ENCODE results near the gene IFT81. TPM values are rescaled to one million over a fixed set of nuclear protein-coding genes. Genes with fewer than 3 reads are reported as not detected.

The IFT81 gene
- total and polyA plus RNA-seq, 3 donors from 2014 or later, result 20.1 to 43.4 (median 26.7) TPM

GRCh38 chr12:110198386-110198785 is 74.2 kb downstream of the IFT81 start:
- H3K27ac ChIP-seq, result no peak overlapping the region
- no peaks in the 10 kb centered on the region for H3K9me3 ChIP-seq
- no peaks in the 10 kb centered on the region for H3K4me1 ChIP-seq
- H3K36me3 ChIP-seq (ENCODE audit: low read depth, missing control alignments), result no peaks in the 10 kb centered on the region
- no peak for DNase-seq
- intact Hi-C loops (cut with DNase I; ENCODE audit: low total_unique reads), result no loop called here
- H3K27me3 ChIP-seq, result no peaks in the 10 kb centered on the region
- TF ChIP-seq POLR2A (IDR thresholded peaks at IDR 0.05), result no peak
- TF ChIP-seq, protein P1, sequence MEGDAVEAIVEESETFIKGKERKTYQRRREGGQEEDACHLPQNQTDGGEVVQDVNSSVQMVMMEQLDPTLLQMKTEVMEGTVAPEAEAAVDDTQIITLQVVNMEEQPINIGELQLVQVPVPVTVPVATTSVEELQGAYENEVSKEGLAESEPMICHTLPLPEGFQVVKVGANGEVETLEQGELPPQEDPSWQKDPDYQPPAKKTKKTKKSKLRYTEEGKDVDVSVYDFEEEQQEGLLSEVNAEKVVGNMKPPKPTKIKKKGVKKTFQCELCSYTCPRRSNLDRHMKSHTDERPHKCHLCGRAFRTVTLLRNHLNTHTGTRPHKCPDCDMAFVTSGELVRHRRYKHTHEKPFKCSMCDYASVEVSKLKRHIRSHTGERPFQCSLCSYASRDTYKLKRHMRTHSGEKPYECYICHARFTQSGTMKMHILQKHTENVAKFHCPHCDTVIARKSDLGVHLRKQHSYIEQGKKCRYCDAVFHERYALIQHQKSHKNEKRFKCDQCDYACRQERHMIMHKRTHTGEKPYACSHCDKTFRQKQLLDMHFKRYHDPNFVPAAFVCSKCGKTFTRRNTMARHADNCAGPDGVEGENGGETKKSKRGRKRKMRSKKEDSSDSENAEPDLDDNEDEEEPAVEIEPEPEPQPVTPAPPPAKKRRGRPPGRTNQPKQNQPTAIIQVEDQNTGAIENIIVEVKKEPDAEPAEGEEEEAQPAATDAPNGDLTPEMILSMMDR (IDR thresholded peaks at IDR 0.05), result no peak
- WGBS, 2 donors, result 90 to 93% methylated on average over 1 of the region's 1 CpG
- H3K4me3 ChIP-seq, result no peak overlapping the region

DNA sequence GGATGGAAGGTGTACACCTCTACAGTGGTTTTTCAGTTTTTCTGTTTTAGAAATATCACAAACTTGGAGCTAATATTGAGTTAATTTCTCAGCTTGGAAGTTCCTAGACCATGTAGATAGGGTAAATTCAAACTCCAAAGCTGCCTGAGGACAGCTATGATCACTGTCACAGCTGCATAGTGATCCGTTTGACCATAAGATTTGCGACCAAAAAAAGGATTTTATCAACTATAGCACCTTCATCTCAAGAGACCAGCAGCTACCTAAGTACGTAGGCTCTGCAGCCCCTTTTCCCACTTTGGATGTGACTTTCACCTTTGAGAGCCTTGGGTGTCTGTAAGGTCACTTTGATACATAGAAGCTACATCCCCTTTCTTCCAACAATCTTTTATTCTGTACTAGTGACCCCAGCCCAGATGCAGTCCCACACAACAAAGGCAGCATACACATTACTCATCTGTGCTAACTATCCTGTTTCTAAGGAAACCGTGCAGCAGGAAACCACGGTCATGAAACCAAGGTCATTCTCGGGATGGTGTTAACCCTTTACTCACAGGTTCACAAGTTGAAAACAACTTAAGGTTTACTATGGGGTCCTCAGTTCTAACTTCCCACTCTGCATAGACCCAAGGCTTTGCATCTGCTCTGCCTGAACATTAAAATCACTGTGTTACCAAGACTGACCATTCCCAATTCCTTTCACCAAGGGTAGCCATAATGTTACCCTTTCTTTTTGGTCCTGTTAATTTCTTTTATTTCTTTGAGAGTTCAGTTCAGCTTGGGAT is 75.4 kb downstream of the IFT81 start:
- 31 to 48% methylated on average over 6 of the region's 6 CpGs for WGBS, 2 donors
- TF ChIP-seq, protein P1 (IDR thresholded peaks at IDR 0.05), result no peak
- no peak for TF ChIP-seq POLR2A (IDR thresholded peaks at IDR 0.05)
- Histone ChIP-seq H3K9me3 (no peaks in the 10 kb centered on the region), H3K27ac (no peak overlapping the region), H3K27me3 (no peaks in the 10 kb centered on the region), H3K4me1 (no peaks in the 10 kb centered on the region), H3K4me3 (no peak overlapping the region), H3K36me3 (ENCODE audit: low read depth, missing control alignments) (no peaks in the 10 kb centered on the region)
- DNase-seq, result no peak
- intact Hi-C loops (cut with DNase I; ENCODE audit: low total_unique reads), result no loop called here

DNA sequence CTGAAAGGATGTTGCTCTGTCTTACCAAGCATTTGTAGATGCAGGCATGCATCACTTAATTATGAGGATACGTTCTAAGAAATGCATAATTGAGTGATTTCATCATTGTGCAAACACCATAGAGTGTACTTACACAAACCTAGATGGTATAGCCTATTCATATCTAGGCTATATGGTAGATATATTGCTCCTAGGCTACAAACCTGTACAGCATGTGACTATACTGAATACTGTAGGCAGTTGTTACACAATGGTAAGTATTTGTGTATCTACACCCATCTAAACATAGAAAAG is 75.9 kb downstream of the IFT81 start:
- H3K27me3 ChIP-seq, result no peaks in the 10 kb centered on the region
- no peak for TF ChIP-seq POLR2A (IDR thresholded peaks at IDR 0.05)
- no peak overlapping the region for H3K27ac ChIP-seq
- no peaks in the 10 kb centered on the region for H3K4me1 ChIP-seq
- no peaks in the 10 kb centered on the region for H3K36me3 ChIP-seq (ENCODE audit: low read depth, missing control alignments)
- intact Hi-C loops (cut with DNase I; ENCODE audit: low total_unique reads), result no loop called here
- H3K9me3 ChIP-seq, result no peaks in the 10 kb centered on the region
- no peak for DNase-seq
- no peak overlapping the region for H3K4me3 ChIP-seq
- 81 to 93% methylated on average over 1 of the region's 1 CpG for WGBS, 2 donors

- Histone ChIP-seq H3K36me3 (ENCODE audit: low read depth, missing control alignments) (no peaks in the 10 kb centered on the region), H3K9me3 (no peaks in the 10 kb centered on the region), H3K27me3 (no peaks in the 10 kb centered on the region), H3K4me3 (no peak overlapping the region), H3K27ac (no peak overlapping the region), H3K4me1 (no peaks in the 10 kb centered on the region)
- intact Hi-C loops (cut with DNase I; ENCODE audit: low total_unique reads), result no loop called here
- WGBS, 2 donors, result 89 to 96% methylated on average over 1 of the region's 1 CpG
- TF ChIP-seq POLR2A (IDR thresholded peaks at IDR 0.05), result no peak
- TF ChIP-seq, protein P1 (IDR thresholded peaks at IDR 0.05), result no peak
- DNase-seq, result no peak
Observed at GRCh38 chr12:110201995-110202394, 77.8 kb downstream of the IFT81 start.

DNA sequence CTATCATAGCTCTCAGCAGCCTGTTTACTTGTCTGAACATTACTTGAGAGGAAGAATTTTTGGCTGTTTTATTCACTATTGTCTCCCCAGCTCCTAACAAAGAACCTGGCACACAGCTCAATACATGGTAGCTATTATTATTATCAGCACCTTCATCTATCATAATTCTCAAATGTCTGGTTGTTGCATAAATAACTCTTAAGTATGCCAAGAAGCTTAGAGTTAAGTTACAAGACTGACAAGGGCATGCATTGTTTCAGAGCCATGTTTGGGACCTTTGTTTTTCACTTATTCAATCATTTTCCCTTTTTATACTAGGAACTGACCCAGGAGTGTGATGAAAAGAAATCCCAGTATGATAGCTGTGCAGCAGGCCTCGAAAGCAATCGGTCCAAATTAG is 79.4 kb downstream of the IFT81 start:
- H3K9me3 ChIP-seq, result no peaks in the 10 kb centered on the region
- H3K4me1 ChIP-seq, result no peaks in the 10 kb centered on the region
- no peaks in the 10 kb centered on the region for H3K27me3 ChIP-seq
- H3K36me3 ChIP-seq (ENCODE audit: low read depth, missing control alignments), result no peaks in the 10 kb centered on the region
- H3K27ac ChIP-seq, result no peak overlapping the region
- WGBS, 2 donors, result 59 to 74% methylated on average over 2 of the region's 2 CpGs
- no peak for DNase-seq
- intact Hi-C loops (cut with DNase I; ENCODE audit: low total_unique reads), result no loop called here
- TF ChIP-seq, protein P1 (IDR thresholded peaks at IDR 0.05), result no peak
- TF ChIP-seq POLR2A (IDR thresholded peaks at IDR 0.05), result no peak
- H3K4me3 ChIP-seq, result no peak overlapping the region
